ENCODE results near the gene ENPP7. TPM values are rescaled to one million over a fixed set of nuclear protein-coding genes. Genes with fewer than 3 reads are reported as not detected.

ENPP7 gene
- total RNA-seq, 4 donors from 2014 or later: not detected

DNA sequence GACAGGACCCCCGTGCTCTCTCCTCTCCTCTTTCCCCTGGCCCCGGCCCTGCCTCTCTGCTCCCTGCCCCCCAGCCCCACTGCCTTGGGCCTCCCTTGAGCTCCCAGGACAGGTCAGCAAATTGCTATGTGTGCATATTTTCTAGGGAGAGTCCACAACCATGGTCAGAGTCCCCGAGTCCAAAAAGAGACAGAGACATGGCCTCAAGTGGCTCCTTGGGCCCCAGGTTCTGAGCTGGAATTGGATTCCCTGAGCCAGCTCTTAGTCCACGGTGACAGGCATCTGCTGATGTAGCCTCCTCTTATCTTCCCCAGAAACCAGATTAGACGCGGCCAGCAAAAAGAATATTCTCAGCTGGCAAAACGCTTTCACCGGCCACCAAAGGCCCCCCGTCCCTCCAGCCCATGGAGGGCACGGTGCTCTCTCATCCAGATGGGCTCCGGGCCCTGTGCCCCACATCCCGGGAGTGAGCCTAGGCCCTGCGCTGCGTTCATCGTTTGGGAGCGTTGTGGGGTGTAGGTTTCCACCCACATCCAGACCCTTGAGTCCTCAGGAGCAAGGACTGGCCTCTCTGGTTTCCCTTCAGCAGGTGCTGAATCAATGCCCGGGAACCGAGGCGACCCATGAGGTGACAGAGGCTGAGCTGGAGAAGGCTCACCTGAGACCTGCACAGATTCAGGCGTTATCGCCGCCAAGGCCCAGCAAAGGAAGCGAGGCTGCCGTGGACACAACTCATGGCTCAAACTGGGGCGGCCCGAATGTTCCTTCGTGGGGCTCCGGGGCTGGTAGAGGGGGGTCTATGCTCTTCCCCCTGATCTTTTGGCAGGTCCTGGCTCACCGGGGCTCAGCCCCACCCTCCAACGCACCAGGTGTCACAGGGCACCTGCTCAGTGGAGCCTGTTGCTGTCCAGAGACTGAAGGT is 16.3 kb upstream of the ENPP7 start:
- TF ChIP-seq POLR2A (IDR thresholded peaks at IDR 0.05): no peak
- TF ChIP-seq, protein P1, sequence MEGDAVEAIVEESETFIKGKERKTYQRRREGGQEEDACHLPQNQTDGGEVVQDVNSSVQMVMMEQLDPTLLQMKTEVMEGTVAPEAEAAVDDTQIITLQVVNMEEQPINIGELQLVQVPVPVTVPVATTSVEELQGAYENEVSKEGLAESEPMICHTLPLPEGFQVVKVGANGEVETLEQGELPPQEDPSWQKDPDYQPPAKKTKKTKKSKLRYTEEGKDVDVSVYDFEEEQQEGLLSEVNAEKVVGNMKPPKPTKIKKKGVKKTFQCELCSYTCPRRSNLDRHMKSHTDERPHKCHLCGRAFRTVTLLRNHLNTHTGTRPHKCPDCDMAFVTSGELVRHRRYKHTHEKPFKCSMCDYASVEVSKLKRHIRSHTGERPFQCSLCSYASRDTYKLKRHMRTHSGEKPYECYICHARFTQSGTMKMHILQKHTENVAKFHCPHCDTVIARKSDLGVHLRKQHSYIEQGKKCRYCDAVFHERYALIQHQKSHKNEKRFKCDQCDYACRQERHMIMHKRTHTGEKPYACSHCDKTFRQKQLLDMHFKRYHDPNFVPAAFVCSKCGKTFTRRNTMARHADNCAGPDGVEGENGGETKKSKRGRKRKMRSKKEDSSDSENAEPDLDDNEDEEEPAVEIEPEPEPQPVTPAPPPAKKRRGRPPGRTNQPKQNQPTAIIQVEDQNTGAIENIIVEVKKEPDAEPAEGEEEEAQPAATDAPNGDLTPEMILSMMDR (IDR thresholded peaks at IDR 0.05 in 4 of 5, conservative IDR thresholded peaks at IDR 0.05 in 1 of 5): no peak
- Histone ChIP-seq H3K27me3 (peaks cover 8 to 17% (median 12%) of the 10 kb centered on the region in 3 donors), H3K4me3 (no peak overlapping the region), H3K4me1 (no peaks in the 10 kb centered on the region), H3K27ac (no peak overlapping the region), H3K36me3 (no peaks in the 10 kb centered on the region), H3K9me3 (no peaks in the 10 kb centered on the region)
- no peak for DNase-seq
- in situ Hi-C loops (cut with MboI; ENCODE audit: low sequenced_read_pairs in 4 of 4) (no loop called here), intact Hi-C loops (cut with DNase I; ENCODE audit: low total_unique reads) (no loop called here)
- no peak for ATAC-seq

DNA sequence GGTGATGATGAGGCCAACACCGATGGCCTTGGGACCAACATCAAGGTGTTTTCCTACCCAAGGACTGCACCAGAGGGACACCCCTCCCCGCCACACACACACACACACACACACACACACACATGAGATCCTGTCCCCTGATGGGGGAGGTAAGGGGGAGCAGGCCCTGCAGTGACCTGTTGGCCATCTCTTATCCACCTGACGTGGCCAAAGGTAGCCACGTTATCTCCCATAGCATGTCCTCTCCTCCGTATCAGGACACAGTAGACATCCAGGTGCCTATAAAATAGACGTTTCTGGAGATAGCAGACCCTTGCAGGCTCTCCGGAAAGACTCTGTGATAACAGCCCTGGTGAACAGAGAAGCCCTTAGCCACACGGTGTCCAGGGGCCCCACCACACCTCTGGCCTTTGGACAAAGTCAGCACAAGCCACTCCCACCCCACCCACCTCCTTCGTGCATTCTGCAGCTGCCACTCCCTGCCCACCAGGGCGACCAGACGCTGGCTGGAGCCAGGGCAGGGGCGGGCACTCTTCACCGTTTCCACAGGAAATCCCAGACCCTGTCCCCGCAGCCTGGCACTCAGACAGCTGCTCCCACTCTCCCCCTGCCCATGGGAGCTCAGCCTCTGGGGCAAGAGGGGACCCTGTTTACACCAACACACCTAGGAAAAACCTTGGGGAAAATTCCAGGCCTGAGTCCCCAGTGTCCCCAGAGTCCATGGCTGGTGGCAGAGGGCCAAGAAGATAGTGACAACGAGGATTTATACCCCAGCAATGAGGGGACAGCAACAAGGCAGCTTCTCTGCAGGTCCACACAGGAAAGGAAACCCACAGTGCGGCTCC is 15.4 kb upstream of the ENPP7 start:
- ATAC-seq (no peak), DNase-seq (no peak)
- intact Hi-C loops (cut with DNase I; ENCODE audit: low total_unique reads) (no loop called here), in situ Hi-C loops (cut with MboI; ENCODE audit: low sequenced_read_pairs in 4 of 4) (no loop called here)
- Histone ChIP-seq H3K27me3 (peaks cover 8 to 17% (median 12%) of the 10 kb centered on the region in 3 donors), H3K9me3 (no peaks in the 10 kb centered on the region), H3K27ac (no peak overlapping the region), H3K4me1 (no peaks in the 10 kb centered on the region), H3K36me3 (no peaks in the 10 kb centered on the region), H3K4me3 (no peak overlapping the region)
- TF ChIP-seq POLR2A (IDR thresholded peaks at IDR 0.05): no peak
- TF ChIP-seq, protein P1 (IDR thresholded peaks at IDR 0.05 in 4 of 5, conservative IDR thresholded peaks at IDR 0.05 in 1 of 5): no peak

DNA sequence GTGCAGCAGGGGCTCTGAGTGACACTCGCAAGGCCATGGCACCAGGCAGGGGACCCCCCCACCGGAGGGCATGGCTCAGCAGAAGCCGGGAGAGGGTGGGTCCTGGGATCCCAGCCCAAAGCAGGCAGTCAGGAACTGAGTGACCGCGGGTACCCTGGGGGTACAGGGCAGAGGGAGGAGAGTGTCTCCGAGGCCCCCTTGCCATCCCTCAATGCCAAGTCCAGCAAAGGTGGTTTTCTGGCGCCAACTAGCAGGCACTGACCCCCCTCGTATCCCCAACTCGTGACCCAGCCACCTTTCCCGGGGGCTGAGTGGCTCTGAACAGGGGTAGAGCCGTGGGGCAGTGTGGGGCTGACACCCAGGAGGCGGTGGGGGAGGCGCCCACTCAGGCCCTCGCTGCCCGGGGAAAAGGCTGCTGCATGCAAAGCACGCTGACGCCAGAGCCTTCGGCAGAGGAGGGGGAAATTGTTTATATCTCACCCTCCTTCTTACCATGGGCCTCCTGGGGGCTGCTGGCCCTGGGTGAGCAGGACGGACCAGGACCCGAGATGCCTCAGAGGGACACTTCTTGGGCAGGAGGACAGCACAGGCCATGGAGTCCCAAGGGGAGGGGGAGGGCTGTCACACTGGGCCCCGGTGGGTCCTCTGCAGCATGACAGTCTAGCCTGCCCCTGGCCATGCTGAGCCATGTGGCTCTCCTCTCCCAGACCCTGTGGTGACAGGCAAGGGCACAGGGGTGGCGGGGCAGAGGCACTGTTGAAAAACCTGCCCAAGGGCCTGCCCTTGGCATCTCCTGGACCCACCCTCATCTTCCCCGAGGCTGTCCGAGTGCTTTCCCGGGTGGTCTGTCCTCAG is 14.6 kb upstream of the ENPP7 start:
- ATAC-seq: no peak
- TF ChIP-seq, protein P1 (IDR thresholded peaks at IDR 0.05 in 4 of 5, conservative IDR thresholded peaks at IDR 0.05 in 1 of 5): no peak
- TF ChIP-seq POLR2A (IDR thresholded peaks at IDR 0.05): no peak
- no peaks in the 10 kb centered on the region for H3K36me3 ChIP-seq
- in situ Hi-C loops (cut with MboI; ENCODE audit: low sequenced_read_pairs in 4 of 4) (no loop called here), intact Hi-C loops (cut with DNase I; ENCODE audit: low total_unique reads) (no loop called here)
- H3K9me3 ChIP-seq: no peaks in the 10 kb centered on the region
- peaks cover 8 to 17% (median 12%) of the 10 kb centered on the region in 3 donors for H3K27me3 ChIP-seq
- no peak overlapping the region for H3K27ac ChIP-seq
- no peaks in the 10 kb centered on the region for H3K4me1 ChIP-seq
- DNase-seq: no peak
- no peak overlapping the region for H3K4me3 ChIP-seq

DNA sequence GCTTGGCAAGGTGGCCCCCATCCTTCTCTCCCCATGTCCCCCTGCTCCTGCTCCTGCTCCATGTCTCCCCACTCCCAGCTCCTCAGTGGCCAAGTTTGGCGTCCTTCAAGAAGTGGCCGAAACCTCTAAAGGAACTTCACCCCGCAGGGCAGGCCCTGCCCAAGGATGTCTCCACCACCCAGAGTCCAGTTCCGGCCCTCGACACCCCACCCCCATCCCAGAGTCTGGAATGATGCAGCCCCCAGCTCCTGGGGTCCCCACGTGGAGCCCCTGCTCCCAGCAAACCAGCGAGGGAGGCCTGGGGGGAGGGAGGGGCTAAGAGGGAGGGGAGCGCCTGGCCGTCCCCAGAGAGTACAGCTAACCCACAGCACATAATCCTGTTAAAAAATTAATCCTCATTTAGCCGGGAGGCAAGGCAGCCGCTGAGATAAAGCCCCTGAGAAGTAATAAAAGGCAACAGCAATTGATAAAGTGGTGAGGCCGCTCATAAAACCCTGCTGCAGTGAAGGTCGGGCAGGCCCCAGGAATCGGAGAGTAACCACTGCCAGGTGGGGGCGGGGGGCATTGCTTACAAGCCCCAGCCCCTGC is 9.9 kb upstream of the ENPP7 start:
- no peak for ATAC-seq
- in situ Hi-C loops (cut with MboI; ENCODE audit: low sequenced_read_pairs in 4 of 4): no loop called here
- TF ChIP-seq, protein P1 (IDR thresholded peaks at IDR 0.05 in 4 of 5, conservative IDR thresholded peaks at IDR 0.05 in 1 of 5): no peak
- no peak for TF ChIP-seq POLR2A (IDR thresholded peaks at IDR 0.05)

More for the DNA sequence above, 9.9 kb upstream of the ENPP7 start:
- H3K9me3 ChIP-seq: no peaks in the 10 kb centered on the region
- intact Hi-C loops (cut with DNase I; ENCODE audit: low total_unique reads): no loop called here
- DNase-seq: no peak
- no peaks in the 10 kb centered on the region for H3K36me3 ChIP-seq
- H3K27me3 ChIP-seq: peaks cover 3 to 17% (median 11%) of the 10 kb centered on the region in 3 donors
- H3K4me1 ChIP-seq: no peaks in the 10 kb centered on the region
- H3K4me3 ChIP-seq: no peak overlapping the region
- no peak overlapping the region for H3K27ac ChIP-seq
